HG02840 (cell line): Measurements from ENCODE around the gene MAN2A2.

ENCODE experiments used
- ATAC-seq: cut with Tn5 transposase; IDR thresholded peaks from one replicate; pipeline ENCODE4 v1.9.1; 2021; ENCODE audit warnings: mild to moderate bottlenecking, moderate library complexity, moderate number of reproducible peaks; ENCODE audit not compliant: unreplicated experiment, low FRiP score

MAN2A2 gene

DNA sequence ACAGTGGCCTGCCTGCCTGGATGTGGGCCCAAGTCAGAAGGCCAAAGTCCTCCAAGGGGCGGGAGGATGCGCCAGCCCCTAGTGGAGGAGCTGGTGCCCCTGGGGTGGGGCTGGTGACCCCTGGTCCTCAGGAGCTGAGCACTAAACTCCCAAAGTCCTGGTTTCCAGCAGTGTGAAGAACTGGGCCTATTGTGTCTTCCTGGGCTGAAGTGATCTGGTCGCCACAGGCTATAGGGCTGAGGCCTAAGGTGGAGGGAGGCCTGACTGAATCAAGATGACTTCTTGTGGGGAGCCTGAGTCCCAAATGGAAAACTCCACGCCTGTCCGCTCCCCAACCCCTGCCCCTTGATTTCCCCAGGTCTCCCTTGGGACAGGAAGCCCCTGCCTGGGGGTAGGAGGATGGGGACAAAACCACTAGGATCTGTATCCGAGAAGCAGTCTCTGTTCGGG is 19.6 kb upstream of the MAN2A2 start:
- no peak for ATAC-seq

DNA sequence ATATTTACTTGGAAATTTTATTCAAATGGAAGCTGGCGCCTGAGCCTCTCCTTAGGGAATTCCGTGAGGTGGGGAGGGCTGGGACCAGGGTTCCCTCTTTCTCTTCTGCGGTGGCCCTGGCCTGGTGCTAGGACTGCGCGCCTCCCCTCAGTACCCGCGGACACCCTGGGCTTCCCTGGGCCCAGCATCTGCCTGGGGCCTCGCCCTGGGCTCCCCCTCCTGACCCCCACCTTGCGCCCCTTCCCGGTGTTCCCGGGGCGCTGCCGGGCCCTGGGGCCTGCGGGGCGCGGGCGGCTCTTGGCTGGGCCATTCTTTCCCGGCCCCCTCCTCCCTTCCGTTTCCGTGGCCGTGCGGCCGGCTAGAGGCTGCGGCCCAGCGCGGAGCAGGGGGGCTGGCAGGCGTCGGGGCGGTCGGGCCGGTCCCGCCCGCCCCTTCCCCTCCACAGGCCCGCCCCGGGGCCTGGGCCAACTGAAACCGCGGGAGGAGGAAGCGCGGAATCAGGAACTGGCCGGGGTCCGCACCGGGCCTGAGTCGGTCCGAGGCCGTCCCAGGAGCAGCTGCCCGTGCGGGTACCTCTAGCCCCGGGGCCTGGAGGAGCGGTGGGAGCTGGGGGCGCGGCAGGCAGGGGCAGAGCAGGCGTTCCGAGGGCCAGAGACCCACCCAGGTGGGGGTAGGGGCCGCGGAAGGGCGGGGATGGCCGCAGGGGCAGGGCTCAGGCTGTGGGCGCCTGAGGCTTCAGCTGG is 19.0 kb upstream of the MAN2A2 start, which contains the start of gene FES:
Gene FES, plus strand, starts transcription at position 529 of the 743 bp plus-strand sequence. CDS start 542 bp downstream, outside the sequence.
- ATAC-seq, result no peak

DNA sequence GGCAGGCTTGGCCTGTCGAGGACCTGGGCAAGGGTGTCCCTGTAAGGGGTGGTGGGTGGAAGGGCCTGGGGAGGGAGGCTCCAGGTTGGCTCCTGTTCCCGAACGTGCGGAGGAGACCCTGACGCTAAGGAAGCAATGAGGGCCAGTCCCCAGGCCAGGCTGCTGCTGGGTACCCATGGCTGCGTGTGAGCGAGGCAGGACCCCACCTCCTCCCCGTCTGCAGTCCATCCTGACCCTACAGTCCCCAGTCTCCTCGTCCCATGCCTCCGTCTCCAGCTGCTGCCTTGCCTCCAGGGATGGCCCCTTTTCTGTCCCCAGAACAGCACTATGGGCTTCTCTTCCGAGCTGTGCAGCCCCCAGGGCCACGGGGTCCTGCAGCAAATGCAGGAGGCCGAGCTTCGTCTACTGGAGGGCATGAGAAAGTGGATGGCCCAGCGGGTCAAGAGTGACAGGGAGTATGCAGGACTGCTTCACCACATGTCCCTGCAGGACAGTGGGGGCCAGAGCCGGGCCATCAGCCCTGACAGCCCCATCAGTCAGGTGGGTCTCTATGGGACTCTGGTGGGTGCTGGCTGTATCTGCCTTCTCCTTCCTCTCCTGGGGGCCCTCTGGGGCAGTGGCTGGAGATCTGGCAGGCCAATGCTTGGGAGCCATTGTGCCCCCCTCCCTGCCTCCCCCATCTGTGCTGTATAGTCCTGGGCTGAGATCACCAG is 18.2 kb upstream of the MAN2A2 start:
- no peak for ATAC-seq

DNA sequence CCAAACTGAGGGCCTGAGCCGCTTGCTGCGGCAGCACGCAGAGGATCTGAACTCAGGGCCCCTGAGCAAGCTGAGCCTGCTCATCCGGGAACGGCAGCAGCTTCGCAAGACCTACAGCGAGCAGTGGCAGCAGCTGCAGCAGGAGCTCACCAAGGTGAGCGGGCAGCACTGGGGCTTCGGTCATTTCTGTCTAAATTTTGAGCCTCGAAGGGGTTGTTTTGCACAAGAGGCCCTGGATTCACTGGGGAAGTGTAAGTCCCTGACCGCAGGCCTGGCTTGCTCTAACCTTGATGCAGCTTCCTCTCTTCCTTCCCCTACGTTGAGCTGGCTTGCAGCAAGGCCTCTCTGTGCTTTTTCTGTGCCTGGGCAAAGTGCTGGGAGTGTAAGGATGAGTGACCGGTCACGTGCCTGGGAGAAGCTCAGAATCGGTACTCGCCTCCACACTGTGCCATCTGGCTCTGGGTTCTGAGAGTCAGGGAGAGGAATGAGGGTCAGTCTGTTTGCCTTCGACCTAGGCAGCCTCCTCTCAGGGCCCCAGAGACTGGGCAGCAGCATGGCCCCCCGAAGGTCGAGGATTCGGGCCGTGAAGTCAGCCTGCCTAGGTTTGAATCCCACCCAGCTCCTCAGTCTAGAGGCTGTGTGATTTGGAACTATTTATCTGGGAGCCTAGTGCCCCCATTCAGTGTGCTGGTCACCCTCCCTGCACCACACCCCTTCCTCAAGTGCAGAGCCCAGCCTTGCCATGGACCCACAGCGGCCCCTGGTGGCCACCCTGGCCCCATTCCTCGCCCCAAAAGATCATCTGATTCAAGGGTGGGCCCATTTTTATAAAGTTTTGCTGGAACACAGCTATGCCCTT is 17.4 kb upstream of the MAN2A2 start:
- ATAC-seq, result no peak

DNA sequence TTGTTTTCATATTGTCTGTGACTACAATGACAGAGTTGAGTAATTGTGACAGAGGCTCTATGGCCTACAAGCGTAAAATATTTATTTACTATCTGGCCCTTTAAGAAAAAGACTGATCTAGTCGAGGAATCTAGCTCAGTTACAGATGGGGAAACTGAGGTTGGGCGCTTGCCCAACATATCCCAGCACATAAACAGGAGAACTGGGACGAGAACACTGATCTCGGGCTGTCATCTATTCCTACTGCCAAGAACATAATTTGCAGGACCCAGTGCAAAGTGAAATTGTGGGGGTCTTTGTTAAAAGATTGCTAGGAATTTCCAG is 16.8 kb upstream of the MAN2A2 start:
- ATAC-seq, result no peak

DNA sequence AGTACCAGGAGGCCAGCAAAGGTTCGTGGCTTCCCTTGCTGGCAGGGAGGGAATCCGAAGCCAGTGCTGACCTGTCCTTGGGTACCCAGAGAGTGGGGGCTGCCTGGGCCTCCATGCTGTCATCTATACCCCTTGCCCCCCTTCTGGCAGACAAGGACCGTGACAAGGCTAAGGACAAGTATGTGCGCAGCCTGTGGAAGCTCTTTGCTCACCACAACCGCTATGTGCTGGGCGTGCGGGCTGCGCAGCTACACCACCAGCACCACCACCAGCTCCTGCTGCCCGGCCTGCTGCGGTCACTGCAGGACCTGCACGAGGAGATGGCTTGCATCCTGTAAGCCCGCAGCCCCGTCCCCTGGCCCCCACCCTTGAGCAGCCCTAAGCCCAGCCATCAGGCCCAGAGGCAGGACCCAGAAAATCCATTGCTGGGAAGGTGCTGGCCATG is 16.0 kb upstream of the MAN2A2 start:
- no peak for ATAC-seq

DNA sequence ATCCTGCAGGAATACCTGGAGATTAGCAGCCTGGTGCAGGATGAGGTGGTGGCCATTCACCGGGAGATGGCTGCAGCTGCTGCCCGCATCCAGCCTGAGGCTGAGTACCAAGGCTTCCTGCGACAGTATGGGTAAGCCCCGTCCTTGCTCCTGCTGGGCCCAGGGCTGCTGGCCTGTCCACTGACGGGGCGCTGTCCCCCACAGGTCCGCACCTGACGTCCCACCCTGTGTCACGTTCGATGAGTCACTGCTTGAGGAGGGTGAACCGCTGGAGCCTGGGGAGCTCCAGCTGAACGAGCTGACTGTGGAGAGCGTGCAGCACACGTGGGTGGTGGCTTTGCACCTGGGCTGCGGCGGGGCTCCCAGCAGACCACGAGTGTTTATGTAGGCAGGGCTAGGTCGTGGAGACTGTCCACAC is 13.8 kb upstream of the MAN2A2 start:
- ATAC-seq, result no peak

DNA sequence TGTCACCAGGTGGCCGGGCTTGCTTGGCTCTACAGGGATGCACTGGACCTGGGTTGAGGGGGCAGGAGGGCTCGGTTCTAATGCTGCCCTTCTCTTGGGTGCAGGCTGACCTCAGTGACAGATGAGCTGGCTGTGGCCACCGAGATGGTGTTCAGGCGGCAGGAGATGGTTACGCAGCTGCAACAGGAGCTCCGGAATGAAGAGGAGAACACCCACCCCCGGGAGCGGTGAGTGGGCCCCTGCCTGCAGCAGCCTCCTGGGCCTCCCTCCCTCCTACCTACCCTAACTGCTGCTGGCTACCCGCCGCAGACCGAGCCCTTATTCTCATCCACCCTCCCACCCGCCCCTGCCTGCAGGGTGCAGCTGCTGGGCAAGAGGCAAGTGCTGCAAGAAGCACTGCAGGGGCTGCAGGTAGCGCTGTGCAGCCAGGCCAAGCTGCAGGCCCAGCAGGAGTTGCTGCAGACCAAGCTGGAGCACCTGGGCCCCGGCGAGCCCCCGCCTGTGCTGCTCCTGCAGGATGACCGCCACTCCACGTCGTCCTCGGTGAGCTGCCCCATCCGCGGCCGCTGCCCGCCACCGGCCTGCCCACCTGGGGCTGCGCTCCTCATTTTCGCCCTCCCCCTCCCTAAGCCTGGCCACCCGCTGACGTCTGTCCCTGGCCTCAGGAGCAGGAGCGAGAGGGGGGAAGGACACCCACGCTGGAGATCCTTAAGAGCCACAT is 13.2 kb upstream of the MAN2A2 start:
- no peak for ATAC-seq

DNA sequence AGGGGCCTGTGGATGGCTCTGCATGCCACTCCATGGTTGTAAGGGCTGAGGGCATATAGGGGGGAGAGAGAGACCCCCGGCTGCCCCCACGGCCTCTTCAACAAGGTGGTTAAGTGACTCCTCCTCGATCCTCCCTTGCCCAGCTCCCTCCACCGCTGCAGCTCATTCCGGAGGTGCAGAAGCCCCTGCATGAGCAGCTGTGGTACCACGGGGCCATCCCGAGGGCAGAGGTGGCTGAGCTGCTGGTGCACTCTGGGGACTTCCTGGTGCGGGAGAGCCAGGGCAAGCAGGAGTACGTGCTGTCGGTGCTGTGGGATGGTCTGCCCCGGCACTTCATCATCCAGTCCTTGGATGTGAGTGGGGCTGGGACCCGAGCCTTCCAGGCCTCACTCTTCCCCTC is 12.3 kb upstream of the MAN2A2 start:
- no peak for ATAC-seq

DNA sequence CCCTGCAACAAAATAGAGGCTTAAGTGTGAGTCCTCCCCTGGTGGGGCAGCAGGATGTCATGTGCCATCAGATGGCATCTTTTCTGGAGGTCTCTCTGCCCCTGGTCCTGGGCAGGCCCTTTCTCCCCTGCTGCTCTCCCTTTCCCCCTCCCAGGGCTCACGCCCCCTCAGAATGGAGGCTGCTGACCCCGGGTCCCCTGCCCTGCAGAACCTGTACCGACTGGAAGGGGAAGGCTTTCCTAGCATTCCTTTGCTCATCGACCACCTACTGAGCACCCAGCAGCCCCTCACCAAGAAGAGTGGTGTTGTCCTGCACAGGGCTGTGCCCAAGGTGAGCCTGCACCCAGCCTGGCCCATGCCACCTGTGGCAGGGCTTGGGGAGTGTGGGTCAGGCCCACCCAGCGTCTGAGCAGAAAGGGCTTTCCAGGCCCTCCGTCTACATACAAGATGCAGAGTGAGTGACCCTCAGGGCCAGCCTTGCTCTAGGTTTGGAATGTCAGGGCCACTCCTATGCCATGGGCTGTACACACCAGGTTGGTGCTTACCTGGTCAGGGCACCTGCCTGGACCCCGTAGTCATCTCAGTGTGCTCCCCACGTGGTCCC is 11.7 kb upstream of the MAN2A2 start:
- ATAC-seq, result no peak

DNA sequence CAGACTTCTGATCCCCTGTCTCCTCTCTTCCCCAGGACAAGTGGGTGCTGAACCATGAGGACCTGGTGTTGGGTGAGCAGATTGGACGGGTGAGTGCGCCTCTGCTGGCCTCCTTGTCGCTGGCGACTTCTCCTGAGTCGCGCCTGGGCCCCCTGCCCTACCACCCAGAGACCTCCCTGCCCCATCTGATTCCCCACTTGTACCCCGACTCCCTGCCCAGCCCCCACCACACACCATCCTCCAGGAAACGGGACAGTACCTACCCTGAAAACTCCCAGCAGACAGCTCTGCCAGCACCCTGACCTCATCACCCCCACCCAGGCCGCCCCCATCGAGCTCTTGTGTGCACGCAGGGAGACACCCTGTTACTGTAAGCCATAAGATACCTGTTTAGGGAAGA is 11.1 kb upstream of the MAN2A2 start:
- no peak for ATAC-seq

DNA sequence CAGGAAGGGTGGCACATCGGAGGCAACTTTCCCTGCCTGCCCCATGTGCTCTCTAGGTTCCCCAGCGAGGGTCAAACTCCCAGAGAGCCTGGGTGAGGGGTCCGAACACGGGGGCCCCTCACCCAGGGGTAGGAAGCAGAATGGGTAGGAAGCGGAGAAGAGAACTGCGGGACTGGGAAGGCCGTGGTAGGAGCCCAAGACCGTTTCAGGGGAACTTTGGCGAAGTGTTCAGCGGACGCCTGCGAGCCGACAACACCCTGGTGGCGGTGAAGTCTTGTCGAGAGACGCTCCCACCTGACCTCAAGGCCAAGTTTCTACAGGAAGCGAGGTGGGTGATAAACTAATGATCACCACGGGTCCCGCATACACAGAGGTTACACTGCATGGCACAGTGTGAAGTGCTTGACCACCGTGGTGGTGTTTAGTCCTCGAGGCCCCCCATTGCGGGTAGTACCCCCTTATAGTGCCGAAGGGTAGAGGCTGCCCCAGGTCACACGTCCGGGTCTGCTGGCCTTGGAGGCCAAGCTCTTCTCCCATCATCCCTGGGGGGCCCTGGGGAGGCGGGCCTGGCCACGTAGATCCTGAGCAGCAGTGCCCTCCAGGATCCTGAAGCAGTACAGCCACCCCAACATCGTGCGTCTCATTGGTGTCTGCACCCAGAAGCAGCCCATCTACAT is 10.5 kb upstream of the MAN2A2 start:
- no peak for ATAC-seq

DNA sequence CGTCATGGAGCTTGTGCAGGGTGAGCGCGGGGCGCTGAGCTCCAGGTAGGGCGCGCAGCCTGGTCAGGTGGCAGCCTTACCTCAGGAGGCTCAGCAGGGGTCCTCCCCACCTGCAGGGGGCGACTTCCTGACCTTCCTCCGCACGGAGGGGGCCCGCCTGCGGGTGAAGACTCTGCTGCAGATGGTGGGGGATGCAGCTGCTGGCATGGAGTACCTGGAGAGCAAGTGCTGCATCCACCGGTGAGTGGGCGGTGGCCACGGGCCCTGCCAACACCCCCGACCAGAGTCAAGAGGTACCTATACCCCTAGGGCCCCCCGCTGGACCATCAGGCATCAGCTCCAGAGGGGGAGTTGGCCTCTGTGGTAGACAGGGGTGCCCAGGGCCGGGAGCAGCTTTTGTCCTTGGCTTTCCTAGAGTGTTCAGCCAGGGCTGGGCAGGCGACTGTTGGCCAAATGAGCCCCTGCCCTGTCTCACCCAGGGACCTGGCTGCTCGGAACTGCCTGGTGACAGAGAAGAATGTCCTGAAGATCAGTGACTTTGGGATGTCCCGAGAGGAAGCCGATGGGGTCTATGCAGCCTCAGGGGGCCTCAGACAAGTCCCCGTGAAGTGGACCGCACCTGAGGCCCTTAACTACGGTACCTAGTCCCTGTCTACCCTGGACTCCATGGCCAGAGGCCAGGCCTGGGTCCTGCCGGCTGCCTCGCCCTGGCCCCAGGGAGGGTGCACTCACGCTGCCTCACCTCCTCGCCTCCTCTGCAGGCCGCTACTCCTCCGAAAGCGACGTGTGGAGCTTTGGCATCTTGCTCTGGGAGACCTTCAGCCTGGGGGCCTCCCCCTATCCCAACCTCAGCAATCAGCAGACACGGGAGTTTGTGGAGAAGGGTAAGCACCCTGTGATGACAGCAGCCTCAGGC is 9.7 kb upstream of the MAN2A2 start:
- no peak for ATAC-seq

DNA sequence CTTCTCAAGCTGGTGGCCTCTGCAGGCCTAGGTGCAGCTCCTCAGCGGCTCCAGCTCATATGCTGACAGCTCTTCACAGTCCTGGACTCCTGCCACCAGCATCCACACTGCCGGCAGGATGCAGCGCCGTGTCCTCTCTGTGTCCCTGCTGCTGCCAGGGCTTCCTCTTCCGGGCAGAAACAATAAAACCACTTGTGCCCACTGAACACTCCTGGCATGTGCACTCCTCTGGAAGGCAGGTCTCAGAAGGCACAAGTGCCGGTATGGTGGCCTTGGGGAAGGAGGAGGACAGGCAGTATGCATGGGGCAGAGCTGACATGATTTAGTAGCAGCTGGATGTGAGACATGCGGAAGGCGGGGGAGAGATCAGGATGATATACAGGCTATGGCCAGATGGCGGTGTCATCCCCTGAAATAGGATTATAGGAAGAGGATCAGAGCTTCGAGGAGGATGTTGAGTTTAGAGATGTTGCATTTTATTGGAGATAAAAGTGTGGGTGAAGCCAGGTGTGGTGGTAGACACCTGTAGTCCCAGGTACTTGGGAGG is 7.5 kb upstream of the MAN2A2 start:
- no peak for ATAC-seq

DNA sequence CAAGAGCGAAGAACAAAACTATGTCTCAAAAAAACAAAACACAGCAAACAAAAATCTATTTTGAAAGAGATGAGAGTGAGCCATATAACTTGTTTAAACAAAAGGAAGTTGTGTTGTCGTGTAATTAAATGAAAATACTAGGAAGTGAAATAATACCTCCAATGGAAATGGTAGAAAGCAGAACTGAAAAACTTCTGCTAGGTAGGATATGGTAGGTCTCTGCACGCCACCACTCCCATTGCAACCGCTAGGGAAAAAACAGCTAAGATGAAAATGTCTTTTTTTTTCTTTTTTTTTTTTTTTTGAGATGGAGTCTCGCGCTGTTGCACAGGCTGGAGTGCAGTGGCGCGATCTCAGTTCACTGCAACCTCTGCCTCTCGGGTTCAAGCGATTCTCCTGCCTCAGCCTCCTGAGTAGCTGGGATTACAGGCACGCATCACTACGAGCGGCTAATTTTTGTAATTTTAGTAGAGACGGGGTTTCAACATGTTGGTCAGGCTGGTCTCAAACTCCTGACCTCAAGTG is 5.9 kb upstream of the MAN2A2 start:
- ATAC-seq, result peak; percentile 57

DNA sequence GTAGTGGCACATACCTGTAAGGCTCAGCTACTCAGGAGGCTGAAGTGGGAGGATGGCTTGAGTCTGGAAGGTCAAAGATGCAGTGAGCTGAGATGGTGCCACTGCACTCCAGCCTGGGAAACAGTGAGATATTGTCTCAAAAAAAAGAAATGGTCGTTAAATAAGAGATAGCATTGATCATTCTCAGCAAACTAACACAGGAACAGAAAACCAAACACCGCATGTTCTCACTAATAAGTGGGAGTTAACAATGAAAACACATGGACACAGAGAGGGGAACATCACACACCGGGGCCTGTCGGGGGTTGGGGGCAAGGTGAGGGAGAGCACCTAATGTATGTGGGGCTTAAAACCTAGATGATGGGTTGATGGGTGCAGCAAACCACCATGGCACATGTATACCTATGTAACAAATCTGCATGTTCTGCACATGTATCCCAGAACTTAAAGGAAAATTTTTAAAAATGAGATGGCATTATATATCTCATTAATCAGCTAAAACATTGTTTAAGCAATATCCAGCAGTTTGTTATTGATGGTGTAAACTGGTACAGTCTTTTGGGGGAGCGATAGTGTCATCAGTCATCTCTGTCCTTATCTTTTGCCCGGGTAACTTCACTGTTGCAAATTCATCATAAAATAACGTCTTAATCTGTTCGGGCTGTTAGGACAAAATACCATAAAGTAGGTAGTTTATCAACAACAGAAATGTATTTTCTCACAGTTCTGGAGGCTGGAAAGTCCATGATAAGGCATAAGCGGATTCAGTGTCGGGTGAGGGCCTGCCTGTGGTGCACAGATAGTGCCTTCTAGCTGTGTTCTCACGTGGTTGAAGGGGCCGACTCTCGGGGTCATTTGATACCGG is 1.7 kb upstream of the MAN2A2 start:
- no peak for ATAC-seq
